ENCODE data around the gene NTHL1.

The NTHL1 gene

GRCh38 chr16:1991948-1992703 lies 55.5 kb downstream of the NTHL1 start:
- Histone ChIP-seq H2BK12ac (ENCODE audit: low read length) (peak overlapping the region; percentile 25), H2AFZ (ENCODE audit: insufficient read depth, low read length, poor library complexity) (peak overlapping the region; percentile 89), H2BK120ac (ENCODE audit: insufficient read depth, low read length, poor library complexity) (no peak overlapping the region), H3K36me3 (ENCODE audit: control insufficient read depth in 1 of 2, insufficient read depth in 2 of 2, low read length in 2 of 2) (peaks cover 5 to 6% of the 10 kb centered on the region in 2 experiments), H2BK5ac (ENCODE audit: low read depth, low read length, poor library complexity) (no peak overlapping the region), H3K79me1 (ENCODE audit: low read length) (peaks cover 5% of the 10 kb centered on the region), H4K91ac (ENCODE audit: low read depth, low read length) (peak overlapping the region; percentile 56), H4K12ac (ENCODE audit: low read depth, low read length) (peak overlapping the region; percentile 34), H3K4ac (ENCODE audit: low read depth, low read length) (no peak overlapping the region), H3K9me3 (ENCODE audit: insufficient read depth, low read depth, low read length) (peaks cover 19% of the 10 kb centered on the region), H2AK5ac (ENCODE audit: low read length) (no peak overlapping the region), H3K18ac (ENCODE audit: low read length) (peak overlapping the region; percentile 78), H3K4me2 (ENCODE audit: low read length) (peak overlapping the region; percentile 42), H3K23ac (ENCODE audit: low read length) (no peak overlapping the region), H3K9ac (ENCODE audit: low read length) (no peak overlapping the region), H3K27me3 (ENCODE audit: insufficient read depth, low read length) (peaks cover 33% of the 10 kb centered on the region), H3K27ac (ENCODE audit: low read depth, low read length) (no peak overlapping the region), H4K8ac (ENCODE audit: low read depth, low read length) (peak overlapping the region; percentile 87), H3K4me1 (ENCODE audit: control insufficient read depth in 1 of 2, insufficient read depth in 2 of 2, low read length in 2 of 2) (peaks cover 9 to 18% of the 10 kb centered on the region in 2 experiments), H3K14ac (ENCODE audit: low read length) (peak overlapping the region; percentile 53), H3K79me2 (ENCODE audit: control insufficient read depth, insufficient read depth, low read length, poor library complexity) (no peaks in the 10 kb centered on the region), H3K4me3 (ENCODE audit: low read depth, low read length) (peak overlapping the region; percentile 42)
- peak; percentile 86 to 92 for DNase-seq
- WGBS (ENCODE audit: extremely low coverage, insufficient coverage, insufficient read length), result no CpG with 5 or more reads among the region's 96 CpGs

GRCh38 chr16:1991588-1991947 lies 56.1 kb downstream of the NTHL1 start:
- Histone ChIP-seq H3K4me1 (ENCODE audit: control insufficient read depth in 1 of 2, insufficient read depth in 2 of 2, low read length in 2 of 2) (peaks cover 9 to 18% of the 10 kb centered on the region in 2 experiments), H4K12ac (ENCODE audit: low read depth, low read length) (no peak overlapping the region), H3K36me3 (ENCODE audit: control insufficient read depth in 1 of 2, insufficient read depth in 2 of 2, low read length in 2 of 2) (peaks cover 6 to 7% of the 10 kb centered on the region in 2 experiments), H3K4ac (ENCODE audit: low read depth, low read length) (no peak overlapping the region), H3K9me3 (ENCODE audit: insufficient read depth, low read depth, low read length) (peaks cover 19% of the 10 kb centered on the region), H3K18ac (ENCODE audit: low read length) (peak overlapping the region; percentile 78), H4K91ac (ENCODE audit: low read depth, low read length) (peak overlapping the region; percentile 56), H3K14ac (ENCODE audit: low read length) (peak overlapping the region; percentile 53), H3K79me1 (ENCODE audit: low read length) (peaks cover 5% of the 10 kb centered on the region), H2AFZ (ENCODE audit: insufficient read depth, low read length, poor library complexity) (peak overlapping the region; percentile 89), H3K4me3 (ENCODE audit: low read depth, low read length) (peak overlapping the region; percentile 42), H3K27me3 (ENCODE audit: insufficient read depth, low read length) (peaks cover 33% of the 10 kb centered on the region), H3K4me2 (ENCODE audit: low read length) (peak overlapping the region; percentile 40), H3K23ac (ENCODE audit: low read length) (no peak overlapping the region), H3K27ac (ENCODE audit: low read depth, low read length) (no peak overlapping the region), H2BK5ac (ENCODE audit: low read depth, low read length, poor library complexity) (no peak overlapping the region), H4K8ac (ENCODE audit: low read depth, low read length) (peak overlapping the region; percentile 87), H2BK12ac (ENCODE audit: low read length) (peak overlapping the region; percentile 25), H3K79me2 (ENCODE audit: control insufficient read depth, insufficient read depth, low read length, poor library complexity) (no peaks in the 10 kb centered on the region), H2BK120ac (ENCODE audit: insufficient read depth, low read length, poor library complexity) (no peak overlapping the region), H3K9ac (ENCODE audit: low read length) (no peak overlapping the region), H2AK5ac (ENCODE audit: low read length) (no peak overlapping the region)
- DNase-seq, result no peak
- WGBS (ENCODE audit: extremely low coverage, insufficient coverage, insufficient read length), result no CpG with 5 or more reads among the region's 22 CpGs

- no peak overlapping the region for H3K9ac ChIP-seq (ENCODE audit: low read length)
- H3K79me2 ChIP-seq (ENCODE audit: control insufficient read depth, insufficient read depth, low read length, poor library complexity), result no peaks in the 10 kb centered on the region
- no peak overlapping the region for H3K18ac ChIP-seq (ENCODE audit: low read length)
- H4K12ac ChIP-seq (ENCODE audit: low read depth, low read length), result no peak overlapping the region
- peaks cover 19% of the 10 kb centered on the region for H3K9me3 ChIP-seq (ENCODE audit: insufficient read depth, low read depth, low read length)
- no CpG with 5 or more reads among the region's 18 CpGs for WGBS (ENCODE audit: extremely low coverage, insufficient coverage, insufficient read length)
- no peak overlapping the region for H2AFZ ChIP-seq (ENCODE audit: insufficient read depth, low read length, poor library complexity)
- no peak overlapping the region for H2BK12ac ChIP-seq (ENCODE audit: low read length)
- H4K8ac ChIP-seq (ENCODE audit: low read depth, low read length), result no peak overlapping the region
- no peak overlapping the region for H3K14ac ChIP-seq (ENCODE audit: low read length)
- H2BK120ac ChIP-seq (ENCODE audit: insufficient read depth, low read length, poor library complexity), result no peak overlapping the region
- no peak overlapping the region for H2BK5ac ChIP-seq (ENCODE audit: low read depth, low read length, poor library complexity)
- peaks cover 9 to 18% of the 10 kb centered on the region in 2 experiments for H3K4me1 ChIP-seq (ENCODE audit: control insufficient read depth in 1 of 2, insufficient read depth in 2 of 2, low read length in 2 of 2)
- H3K27ac ChIP-seq (ENCODE audit: low read depth, low read length), result no peak overlapping the region
- no peak overlapping the region for H3K23ac ChIP-seq (ENCODE audit: low read length)
- DNase-seq, result no peak
- H2AK5ac ChIP-seq (ENCODE audit: low read length), result no peak overlapping the region
- peak overlapping the region; percentile 17 for H3K4me2 ChIP-seq (ENCODE audit: low read length)
- peaks cover 5% of the 10 kb centered on the region for H3K79me1 ChIP-seq (ENCODE audit: low read length)
- no peak overlapping the region for H3K4ac ChIP-seq (ENCODE audit: low read depth, low read length)
- H3K27me3 ChIP-seq (ENCODE audit: insufficient read depth, low read length), result peaks cover 33% of the 10 kb centered on the region
- peaks cover 10 to 11% of the 10 kb centered on the region in 2 experiments for H3K36me3 ChIP-seq (ENCODE audit: control insufficient read depth in 1 of 2, insufficient read depth in 2 of 2, low read length in 2 of 2)
- H4K91ac ChIP-seq (ENCODE audit: low read depth, low read length), result no peak overlapping the region
- H3K4me3 ChIP-seq (ENCODE audit: low read depth, low read length), result no peak overlapping the region
Measured at GRCh38 chr16:1991135-1991551, 56.5 kb downstream of the NTHL1 start.

GRCh38 chr16:1990351-1991134 lies 57.1 kb downstream of the NTHL1 start:
- peak overlapping the region; percentile 23 for H4K12ac ChIP-seq (ENCODE audit: low read depth, low read length)
- peaks cover 5% of the 10 kb centered on the region for H3K79me1 ChIP-seq (ENCODE audit: low read length)
- peak overlapping the region; percentile 23 for H3K4me3 ChIP-seq (ENCODE audit: low read depth, low read length)
- peaks cover 33% of the 10 kb centered on the region for H3K27me3 ChIP-seq (ENCODE audit: insufficient read depth, low read length)
- H3K23ac ChIP-seq (ENCODE audit: low read length), result no peak overlapping the region
- H2BK120ac ChIP-seq (ENCODE audit: insufficient read depth, low read length, poor library complexity), result peak overlapping the region; percentile 25
- H3K4ac ChIP-seq (ENCODE audit: low read depth, low read length), result no peak overlapping the region
- peak overlapping the region; percentile 3 for H2AFZ ChIP-seq (ENCODE audit: insufficient read depth, low read length, poor library complexity)
- peak overlapping the region; percentile 16 for H3K14ac ChIP-seq (ENCODE audit: low read length)
- peak overlapping the region; percentile 9 for H3K18ac ChIP-seq (ENCODE audit: low read length)
- peak overlapping the region; percentile 63 for H3K4me2 ChIP-seq (ENCODE audit: low read length)
- H3K9me3 ChIP-seq (ENCODE audit: insufficient read depth, low read depth, low read length), result peaks cover 19% of the 10 kb centered on the region
- no peak overlapping the region for H2BK5ac ChIP-seq (ENCODE audit: low read depth, low read length, poor library complexity)
- H3K9ac ChIP-seq (ENCODE audit: low read length), result no peak overlapping the region
- H3K79me2 ChIP-seq (ENCODE audit: control insufficient read depth, insufficient read depth, low read length, poor library complexity), result no peaks in the 10 kb centered on the region
- H3K27ac ChIP-seq (ENCODE audit: low read depth, low read length), result no peak overlapping the region
- DNase-seq, result peak; percentile 38 to 54
- H2BK12ac ChIP-seq (ENCODE audit: low read length), result peak overlapping the region; percentile 5
- no CpG with 5 or more reads among the region's 50 CpGs for WGBS (ENCODE audit: extremely low coverage, insufficient coverage, insufficient read length)
- H4K91ac ChIP-seq (ENCODE audit: low read depth, low read length), result peak overlapping the region; percentile 15
- H3K36me3 ChIP-seq (ENCODE audit: control insufficient read depth in 1 of 2, insufficient read depth in 2 of 2, low read length in 2 of 2), result peaks cover 16 to 17% of the 10 kb centered on the region in 2 experiments
- peaks cover 9 to 19% of the 10 kb centered on the region in 2 experiments for H3K4me1 ChIP-seq (ENCODE audit: control insufficient read depth in 1 of 2, insufficient read depth in 2 of 2, low read length in 2 of 2)
- H4K8ac ChIP-seq (ENCODE audit: low read depth, low read length), result peak overlapping the region; percentile 44
- peak overlapping the region; percentile 13 for H2AK5ac ChIP-seq (ENCODE audit: low read length)

All from trophoblast cell (in vitro differentiated cells and primary cell).